Fibroblast of skin of left quadriceps (primary cell): ENCODE data around the gene ST6GALNAC3.

Source experiments
- DNase-seq, 2 experiments: peaks; one replicate each; pipeline ENCODE4 v3.0.0-alpha.2; 2013; ENCODE audit warnings: low read depth in 2 of 2

ST6GALNAC3 gene

GRCh38 chr1:76142771-76143540, 68.4 kb downstream of the ST6GALNAC3 start:
- DNase-seq: peak; percentile 12 to 20

GRCh38 chr1:76144247-76144646, 69.7 kb downstream of the ST6GALNAC3 start:
- no peak for DNase-seq

- no peak for DNase-seq
Measured at GRCh38 chr1:76145332-76145731, 70.8 kb downstream of the ST6GALNAC3 start.

GRCh38 chr1:76146184-76146583, 71.6 kb downstream of the ST6GALNAC3 start:
- DNase-seq: no peak

- DNase-seq: no peak
Measured at GRCh38 chr1:76147917-76148316, 73.4 kb downstream of the ST6GALNAC3 start.

- no peak for DNase-seq
Measured at GRCh38 chr1:76148460-76148859, 73.9 kb downstream of the ST6GALNAC3 start.

- no peak for DNase-seq
Measured at GRCh38 chr1:76153841-76154205, 79.3 kb downstream of the ST6GALNAC3 start.

GRCh38 chr1:76154206-76154956, 79.8 kb downstream of the ST6GALNAC3 start:
- peak; percentile 42 to 49 for DNase-seq

GRCh38 chr1:76156987-76157386, 82.4 kb downstream of the ST6GALNAC3 start:
- DNase-seq: no peak

GRCh38 chr1:76158126-76158525, 83.6 kb downstream of the ST6GALNAC3 start:
- DNase-seq: no peak

GRCh38 chr1:76160225-76160624, 85.7 kb downstream of the ST6GALNAC3 start:
- no peak for DNase-seq

GRCh38 chr1:76161451-76161850, 86.9 kb downstream of the ST6GALNAC3 start:
- DNase-seq: no peak

GRCh38 chr1:76162254-76162653, 87.7 kb downstream of the ST6GALNAC3 start:
- no peak for DNase-seq

GRCh38 chr1:76164165-76164564, 89.6 kb downstream of the ST6GALNAC3 start:
- DNase-seq: no peak

GRCh38 chr1:76170084-76170483, 95.5 kb downstream of the ST6GALNAC3 start:
- DNase-seq: no peak

- no peak for DNase-seq
Measured at GRCh38 chr1:76170513-76170912, 96.0 kb downstream of the ST6GALNAC3 start.

- DNase-seq: no peak
Measured at GRCh38 chr1:76176000-76176399, 101.5 kb downstream of the ST6GALNAC3 start.

- no peak for DNase-seq
Measured at GRCh38 chr1:76177615-76178014, 103.1 kb downstream of the ST6GALNAC3 start.

- DNase-seq: no peak
Measured at GRCh38 chr1:76179219-76179698, 104.7 kb downstream of the ST6GALNAC3 start.

- DNase-seq: no peak
Measured at GRCh38 chr1:76185207-76185606, 110.7 kb downstream of the ST6GALNAC3 start.

- DNase-seq: no peak
Measured at GRCh38 chr1:76186554-76187170, 112.1 kb downstream of the ST6GALNAC3 start.

GRCh38 chr1:76187436-76187835, 112.9 kb downstream of the ST6GALNAC3 start:
- DNase-seq: no peak

- no peak for DNase-seq
Measured at GRCh38 chr1:76189310-76189709, 114.8 kb downstream of the ST6GALNAC3 start.
